Measurements from ENCODE around the gene SPTBN4. TPM values are rescaled to one million over a fixed set of nuclear protein-coding genes. Genes with fewer than 3 reads are reported as not detected.

SPTBN4 gene
- total RNA-seq, 1 experiment from 2014 or later = 0.63 TPM

- BruUV-seq (replicated peaks) = no TSS peak
- H3K4me1 Mint-ChIP-seq (ENCODE audit: insufficient read depth, unreplicated experiment) = peaks cover 6% of the 10 kb centered on the region
- POLR2A ChIA-PET = interaction anchor here (0.6 kb wide), 2 partner anchors 9 to 713 kb away, joined by 3 to 4 read pairs; no protein-coding TSS in a partner anchor
- H3K27ac Mint-ChIP-seq (ENCODE audit: low read depth, unreplicated experiment) = no peak overlapping the region
- peak; percentile 67 for DNase-seq (ENCODE audit: unreplicated experiment)
- peak; percentile 42 for TF ChIP-seq CTCF (IDR thresholded peaks at IDR 0.05; ENCODE audit: unreplicated experiment)
- H3K36me3 Mint-ChIP-seq (ENCODE audit: insufficient read depth, unreplicated experiment) = no peaks in the 10 kb centered on the region
- intact Hi-C loops (cut with micrococcal nuclease) = loop anchor here (1.0 kb wide), 1 partner anchor 49 kb away; no protein-coding TSS in a partner anchor
- no peaks in the 10 kb centered on the region for H3K9me3 Mint-ChIP-seq (ENCODE audit: unreplicated experiment)
- CTCF ChIA-PET = interaction anchor here (0.5 to 2.2 kb wide), 12 partner anchors 11 to 398 kb away, joined by 3 to 10 read pairs (median 4); partner anchors contain the start of gene BLVRB
- H3K27me3 Mint-ChIP-seq (ENCODE audit: insufficient read depth, unreplicated experiment) = peaks cover 25% of the 10 kb centered on the region
- H3K4me3 Mint-ChIP-seq (ENCODE audit: unreplicated experiment) = peak overlapping the region; percentile 26
These were observed 82.4 kb downstream of the SPTBN4 start for GRCh38 chr19:40549007-40549708.

- BruUV-seq (replicated peaks) = no TSS peak
- TF ChIP-seq CTCF (IDR thresholded peaks at IDR 0.05; ENCODE audit: unreplicated experiment) = no peak
- ChIA-PET CTCF (interaction anchor here (0.6 to 1.6 kb wide), 10 partner anchors 9 to 407 kb away, joined by 3 to 5 read pairs (median 4); no protein-coding TSS in a partner anchor), POLR2A (no interaction called here)
- Mint-ChIP-seq H3K4me3 (ENCODE audit: unreplicated experiment) (no peak overlapping the region), H3K4me1 (ENCODE audit: insufficient read depth, unreplicated experiment) (peaks cover 6% of the 10 kb centered on the region), H3K36me3 (ENCODE audit: insufficient read depth, unreplicated experiment) (no peaks in the 10 kb centered on the region), H3K9me3 (ENCODE audit: unreplicated experiment) (no peaks in the 10 kb centered on the region), H3K27ac (ENCODE audit: low read depth, unreplicated experiment) (no peak overlapping the region), H3K27me3 (ENCODE audit: insufficient read depth, unreplicated experiment) (peaks cover 43% of the 10 kb centered on the region)
- intact Hi-C loops (cut with micrococcal nuclease) = no loop called here
- DNase-seq (ENCODE audit: unreplicated experiment) = no peak
These were observed 84.2 kb downstream of the SPTBN4 start for GRCh38 chr19:40550951-40551350.

DNA sequence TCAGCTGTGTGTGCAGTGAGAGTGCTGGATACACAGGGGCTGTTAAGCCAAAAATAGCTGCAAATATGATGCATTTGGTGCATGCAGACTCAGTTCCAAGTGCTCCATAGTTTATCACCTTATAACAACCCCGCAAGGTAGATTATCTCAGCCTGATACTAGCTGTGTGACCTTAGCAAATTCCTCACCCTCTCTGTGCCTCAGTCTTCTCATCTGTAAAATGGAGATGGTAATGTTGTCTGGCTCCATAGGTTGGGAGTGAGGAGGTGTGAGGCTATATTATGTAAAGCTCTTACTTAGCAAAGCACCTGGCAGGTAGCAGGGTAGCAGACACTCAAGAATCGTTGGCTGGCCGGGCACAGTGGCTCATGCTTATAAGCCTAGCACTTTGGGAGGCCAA is 86.0 kb downstream of the SPTBN4 start:
- BruUV-seq (replicated peaks) = no TSS peak
- ChIA-PET POLR2A (interaction anchor here (0.6 to 0.8 kb wide), 2 partner anchors 11 to 108 kb away, joined by 3 read pairs; no protein-coding TSS in a partner anchor), CTCF (interaction anchor here (0.6 to 0.9 kb wide), 4 partner anchors 12 to 110 kb away, joined by 3 to 4 read pairs (median 3); no protein-coding TSS in a partner anchor)
- H3K27me3 Mint-ChIP-seq (ENCODE audit: insufficient read depth, unreplicated experiment) = peaks cover 43% of the 10 kb centered on the region
- H3K27ac Mint-ChIP-seq (ENCODE audit: low read depth, unreplicated experiment) = no peak overlapping the region
- H3K36me3 Mint-ChIP-seq (ENCODE audit: insufficient read depth, unreplicated experiment) = no peaks in the 10 kb centered on the region
- no peak overlapping the region for H3K4me3 Mint-ChIP-seq (ENCODE audit: unreplicated experiment)
- TF ChIP-seq CTCF (IDR thresholded peaks at IDR 0.05; ENCODE audit: unreplicated experiment) = no peak
- DNase-seq (ENCODE audit: unreplicated experiment) = no peak
- no peaks in the 10 kb centered on the region for H3K9me3 Mint-ChIP-seq (ENCODE audit: unreplicated experiment)
- H3K4me1 Mint-ChIP-seq (ENCODE audit: insufficient read depth, unreplicated experiment) = peaks cover 6% of the 10 kb centered on the region
- intact Hi-C loops (cut with micrococcal nuclease) = no loop called here

- Mint-ChIP-seq H3K27me3 (ENCODE audit: insufficient read depth, unreplicated experiment) (peaks cover 42% of the 10 kb centered on the region), H3K4me3 (ENCODE audit: unreplicated experiment) (no peak overlapping the region), H3K36me3 (ENCODE audit: insufficient read depth, unreplicated experiment) (no peaks in the 10 kb centered on the region), H3K9me3 (ENCODE audit: unreplicated experiment) (no peaks in the 10 kb centered on the region), H3K27ac (ENCODE audit: low read depth, unreplicated experiment) (no peak overlapping the region), H3K4me1 (ENCODE audit: insufficient read depth, unreplicated experiment) (peaks cover 6% of the 10 kb centered on the region)
- no peak for TF ChIP-seq CTCF (IDR thresholded peaks at IDR 0.05; ENCODE audit: unreplicated experiment)
- no TSS peak for BruUV-seq (replicated peaks)
- intact Hi-C loops (cut with micrococcal nuclease) = no loop called here
- ChIA-PET POLR2A (no interaction called here), CTCF (interaction anchor here (1.2 kb wide), 1 partner anchor 47 kb away, joined by 3 read pairs; the partner anchor contains the start of gene LTBP4)
- no peak for DNase-seq (ENCODE audit: unreplicated experiment)
These were observed 87.4 kb downstream of the SPTBN4 start for GRCh38 chr19:40553885-40554857.
